Neural cell (in vitro differentiated cells): Measurements from ENCODE around the gene TIMMDC1. TPM values are rescaled to one million over a fixed set of nuclear protein-coding genes. Genes with fewer than 3 reads are reported as not detected.

Source experiments
- H2AFZ ChIP-seq: fragments of 200-600, 300-800 bp; sonication (generic), shearing (Covaris generic); 2 replicates; pipeline ENCODE4 v1.6.0; 2014; ENCODE audit warnings: low read depth, mild to moderate bottlenecking, antibody characterized with exemption, low read length, moderate library complexity
- H3F3A ChIP-seq: fragments of 200-600 bp; shearing (Covaris generic); 2 replicates; pipeline ENCODE4 v1.6.1; 2016; ENCODE audit warnings: mild to moderate bottlenecking, moderate library complexity, mixed read lengths, antibody characterized with exemption, low read length; ENCODE audit not compliant: insufficient read depth, poor library complexity, severe bottlenecking
- H3K27ac ChIP-seq: fragments of 200-600, 300-800 bp; sonication (generic), shearing (Covaris generic); 2 replicates; pipeline ENCODE4 v1.5.1; 2014; ENCODE audit warnings: mild to moderate bottlenecking, low read length, moderate library complexity
- H3K27me3 ChIP-seq: fragments of 300-800, 200-600 bp; sonication (generic), shearing (Covaris generic); 2 replicates; pipeline ENCODE4 v1.6.0; 2014; ENCODE audit warnings: mild to moderate bottlenecking, low read depth, low read length, moderate library complexity; ENCODE audit not compliant: insufficient read depth
- H3K36me3 ChIP-seq: fragments of 300-800, 200-600 bp; sonication (generic), shearing (Covaris generic); 2 replicates; pipeline ENCODE4 v1.5.1; 2014; ENCODE audit warnings: mild to moderate bottlenecking, antibody characterized with exemption, low read length, moderate library complexity; ENCODE audit not compliant: insufficient read depth
- H3K4me2 ChIP-seq: fragments of 300-800, 200-600 bp; sonication (generic), shearing (Covaris generic); 2 replicates; pipeline ENCODE4 v1.6.0; 2014; ENCODE audit warnings: mild to moderate bottlenecking, low read length
- H3K4me3 ChIP-seq: fragments of 300-800, 200-600 bp; sonication (generic), shearing (Covaris generic); 2 replicates; pipeline ENCODE4 v1.5.1; 2014; ENCODE audit warnings: mild to moderate bottlenecking, low read length, moderate library complexity
- H3K79me2 ChIP-seq: fragments of 200-600 bp; shearing (Covaris generic); replicated peaks from 2 replicates; pipeline ENCODE4 v1.6.0; 2014; ENCODE audit warnings: mild to moderate bottlenecking, low read length, moderate library complexity; ENCODE audit not compliant: insufficient read depth
- H3K9ac ChIP-seq: fragments of 300-800, 200-600 bp; sonication (generic), shearing (Covaris generic); 2 replicates; pipeline ENCODE4 v1.6.1; 2016; ENCODE audit warnings: mild to moderate bottlenecking, low read length, mixed read lengths
- H3K9me2 ChIP-seq: fragments of 200-600 bp; shearing (Covaris generic); 2 replicates; pipeline ENCODE4 v1.6.1; 2016; ENCODE audit warnings: mild to moderate bottlenecking, low read length, mixed read lengths; ENCODE audit not compliant: insufficient read depth
- H3K9me3 ChIP-seq: fragments of 200-600, 300-800 bp; sonication (generic), shearing (Covaris generic); 2 replicates; pipeline ENCODE4 v1.6.1; 2016; ENCODE audit warnings: mild to moderate bottlenecking, mixed run types, low read length, moderate library complexity, mixed read lengths
- H4K20me1 ChIP-seq: fragments of 200-600 bp; shearing (Covaris generic); 2 replicates; pipeline ENCODE4 v1.6.1; 2016; ENCODE audit warnings: mild to moderate bottlenecking, mixed run types; ENCODE audit not compliant: insufficient read depth
- CTCF ChIP-seq: fragments of 450-650 bp; IDR thresholded peaks from 2 replicates; pipeline ENCODE4 v1.5.1; 2014; ENCODE audit warnings: antibody characterized with exemption, mild to moderate bottlenecking, moderate library complexity; ENCODE audit not compliant: poor library complexity, severe bottlenecking
- EP300 ChIP-seq: fragments of 450-650 bp; conservative IDR thresholded peaks from 2 replicates; pipeline ENCODE4 v1.6.1; 2014; ENCODE audit warnings: antibody characterized with exemption, mild to moderate bottlenecking, moderate library complexity; ENCODE audit not compliant: poor library complexity, severe bottlenecking
- EZH2 ChIP-seq: fragments of 200-600, 300-800 bp; shearing (Covaris generic), sonication (generic); IDR thresholded peaks from 2 replicates; pipeline ENCODE4 v1.6.1; 2014; ENCODE audit warnings: antibody characterized with exemption, low read length, borderline replicate concordance, mild to moderate bottlenecking; ENCODE audit not compliant: insufficient read depth, poor library complexity, severe bottlenecking
- MXI1 ChIP-seq: fragments of 450-650 bp; conservative IDR thresholded peaks from 2 replicates; pipeline ENCODE4 v1.6.1; 2014; ENCODE audit warnings: antibody characterized with exemption, mild to moderate bottlenecking; ENCODE audit not compliant: poor library complexity, severe bottlenecking
- POLR2AphosphoS5 ChIP-seq: IDR thresholded peaks from 2 replicates; pipeline ENCODE4 v1.6.1; 2012
- RAD21 ChIP-seq: fragments of 450-650 bp; conservative IDR thresholded peaks from 2 replicates; pipeline ENCODE4 v1.6.1; 2014; ENCODE audit warnings: antibody characterized with exemption, mild to moderate bottlenecking, moderate library complexity
- REST ChIP-seq: IDR thresholded peaks from 2 replicates; pipeline ENCODE4 v1.6.1; 2012; ENCODE audit warnings: borderline replicate concordance
- SMC3 ChIP-seq: fragments of 450-650 bp; conservative IDR thresholded peaks from 2 replicates; pipeline ENCODE4 v1.6.1; 2014; ENCODE audit warnings: antibody characterized with exemption, mild to moderate bottlenecking, moderate library complexity; ENCODE audit not compliant: poor library complexity
- TAF1 ChIP-seq: IDR thresholded peaks from 2 replicates; pipeline ENCODE4 v1.6.1; 2012; ENCODE audit warnings: low read depth
- polyA plus RNA-seq: library from polyadenylated mRNA; depleted of rRNA; stranded (reverse); fragments of >200 nt; gene quantifications from 2 replicates; pipeline ENCODE4 v1.2.3, GENCODE V29; 2014

The TIMMDC1 gene
- polyA plus RNA-seq, 1 donor from 2014 or later, result 110 TPM

- no peaks in the 10 kb centered on the region for H3F3A ChIP-seq
- H3K36me3 ChIP-seq, result peaks cover 8% of the 10 kb centered on the region
- H4K20me1 ChIP-seq, result no peaks in the 10 kb centered on the region
- H3K27ac ChIP-seq, result no peak overlapping the region
- H2AFZ ChIP-seq, result no peak overlapping the region
- H3K9me3 ChIP-seq, result no peaks in the 10 kb centered on the region
- H3K27me3 ChIP-seq, result no peaks in the 10 kb centered on the region
- TF ChIP-seq SMC3, result no peak
- TF ChIP-seq REST, result no peak
- TF ChIP-seq POLR2AphosphoS5, result no peak
- TF ChIP-seq CTCF, result no peak
- no peak for TF ChIP-seq RAD21
- H3K9me2 ChIP-seq, result no peaks in the 10 kb centered on the region
- H3K9ac ChIP-seq, result no peak overlapping the region
- no peak overlapping the region for H3K4me2 ChIP-seq
- H3K4me3 ChIP-seq, result no peak overlapping the region
- no peaks in the 10 kb centered on the region for H3K79me2 ChIP-seq
These were observed 12.8 kb upstream of the TIMMDC1 start for GRCh38 chr3:119485563-119485962.

GRCh38 chr3:119490153-119490552 lies 8.2 kb upstream of the TIMMDC1 start:
- H3K9ac ChIP-seq, result no peak overlapping the region
- no peaks in the 10 kb centered on the region for H3K9me3 ChIP-seq
- no peak overlapping the region for H2AFZ ChIP-seq
- H3K4me2 ChIP-seq, result no peak overlapping the region
- no peak overlapping the region for H3K4me3 ChIP-seq
- no peak overlapping the region for H3K27ac ChIP-seq
- peaks cover 8% of the 10 kb centered on the region for H3K36me3 ChIP-seq
- H3K27me3 ChIP-seq, result no peaks in the 10 kb centered on the region
- no peaks in the 10 kb centered on the region for H3K9me2 ChIP-seq
- H3K79me2 ChIP-seq, result no peaks in the 10 kb centered on the region
- no peaks in the 10 kb centered on the region for H4K20me1 ChIP-seq
- H3F3A ChIP-seq, result no peaks in the 10 kb centered on the region
- TF ChIP-seq TAF1 (no peak), POLR2AphosphoS5 (no peak), RAD21 (no peak), REST (no peak), EP300 (no peak), EZH2 (no peak), MXI1 (no peak), SMC3 (no peak), CTCF (no peak)
